SK-N-SH (cell line): ENCODE data around the gene PI3.

Source experiments
- CHD2 ChIP-seq: fragments of 150-350 bp; IDR thresholded peaks from 2 replicates; pipeline ENCODE4 v1.6.1; 2018; ENCODE audit warnings: low read length; ENCODE audit not compliant: partially characterized antibody
- EP300 ChIP-seq, 2 experiments: IDR thresholded peaks; 2 replicates each; pipeline versions ENCODE4 v1.4.0 to v1.6.1; 2012; ENCODE audit warnings: borderline replicate concordance in 1 of 2, low read depth in 1 of 2, low read length in 1 of 2
- EZH2phosphoT487 ChIP-seq: fragments of 200-600 bp; sonication (generic); IDR thresholded peaks from 2 replicates; pipeline ENCODE4 v1.6.1; 2017; ENCODE audit warnings: low read depth, mixed run types, mild to moderate bottlenecking, antibody characterized with exemption, moderate library complexity, borderline replicate concordance
- MXI1 ChIP-seq: IDR thresholded peaks from 2 replicates; pipeline ENCODE4 v1.6.1; 2012; ENCODE audit warnings: mild to moderate bottlenecking, low read depth, low read length, improper control_type of control experiment
- NRF1 ChIP-seq: IDR thresholded peaks from 2 replicates; pipeline ENCODE4 v1.6.1; 2012; ENCODE audit warnings: low read depth, mild to moderate bottlenecking, low read length
- RCOR1 ChIP-seq: fragments of 150-350 bp; IDR thresholded peaks from 2 replicates; pipeline ENCODE4 v1.6.1; 2017; ENCODE audit warnings: antibody characterized with exemption, low read length
- SMC3 ChIP-seq: IDR thresholded peaks from 2 replicates; pipeline ENCODE4 v1.6.1; 2012; ENCODE audit warnings: low read depth, low read length, improper control_type of control experiment
- TF ChIP-seq, protein P1 (sequence below): fragments of 200-600 bp; sonication (generic); IDR thresholded peaks from 2 replicates; pipeline ENCODE4 v1.6.1; 2017; ENCODE audit warnings: antibody characterized with exemption, mild to moderate bottlenecking, moderate library complexity
- TF ChIP-seq, protein P2 (sequence below): IDR thresholded peaks from 2 replicates; pipeline ENCODE4; 2012
- TF ChIP-seq, protein P3 (sequence below): IDR thresholded peaks from 2 replicates; pipeline ENCODE4 v1.6.1; 2012; ENCODE audit warnings: mild to moderate bottlenecking, low read depth, low read length, moderate library complexity

DNA sequence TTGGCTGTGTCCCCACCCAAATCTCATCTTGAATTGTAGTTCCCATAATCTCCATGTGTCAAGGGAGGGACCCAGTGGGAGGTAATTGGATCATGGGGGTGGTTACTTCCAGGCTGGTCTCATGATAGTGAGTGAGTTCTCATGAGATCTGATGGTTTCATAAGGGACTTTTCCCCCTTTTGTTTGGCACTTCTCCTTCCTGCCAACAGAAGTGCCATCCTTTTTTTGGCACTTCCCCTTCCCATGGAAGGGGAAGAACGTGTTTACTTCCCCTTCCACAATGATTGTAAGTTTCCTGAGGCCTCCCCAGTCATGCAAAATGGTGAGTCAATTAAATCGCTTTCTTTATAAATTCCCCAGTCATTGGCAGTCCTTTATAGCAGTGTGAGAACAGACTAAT, 18.0 kb upstream of the PI3 start:
- no peak for TF ChIP-seq EP300 (IDR thresholded peaks at IDR 0.05; ENCODE audit: borderline replicate concordance in 1 of 2, low read depth in 1 of 2, low read length in 1 of 2)
- TF ChIP-seq CHD2: no peak
- TF ChIP-seq, protein P1, sequence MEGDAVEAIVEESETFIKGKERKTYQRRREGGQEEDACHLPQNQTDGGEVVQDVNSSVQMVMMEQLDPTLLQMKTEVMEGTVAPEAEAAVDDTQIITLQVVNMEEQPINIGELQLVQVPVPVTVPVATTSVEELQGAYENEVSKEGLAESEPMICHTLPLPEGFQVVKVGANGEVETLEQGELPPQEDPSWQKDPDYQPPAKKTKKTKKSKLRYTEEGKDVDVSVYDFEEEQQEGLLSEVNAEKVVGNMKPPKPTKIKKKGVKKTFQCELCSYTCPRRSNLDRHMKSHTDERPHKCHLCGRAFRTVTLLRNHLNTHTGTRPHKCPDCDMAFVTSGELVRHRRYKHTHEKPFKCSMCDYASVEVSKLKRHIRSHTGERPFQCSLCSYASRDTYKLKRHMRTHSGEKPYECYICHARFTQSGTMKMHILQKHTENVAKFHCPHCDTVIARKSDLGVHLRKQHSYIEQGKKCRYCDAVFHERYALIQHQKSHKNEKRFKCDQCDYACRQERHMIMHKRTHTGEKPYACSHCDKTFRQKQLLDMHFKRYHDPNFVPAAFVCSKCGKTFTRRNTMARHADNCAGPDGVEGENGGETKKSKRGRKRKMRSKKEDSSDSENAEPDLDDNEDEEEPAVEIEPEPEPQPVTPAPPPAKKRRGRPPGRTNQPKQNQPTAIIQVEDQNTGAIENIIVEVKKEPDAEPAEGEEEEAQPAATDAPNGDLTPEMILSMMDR: no peak
- no peak for TF ChIP-seq RCOR1
- TF ChIP-seq NRF1: no peak
- TF ChIP-seq MXI1: no peak
- TF ChIP-seq, protein P2, sequence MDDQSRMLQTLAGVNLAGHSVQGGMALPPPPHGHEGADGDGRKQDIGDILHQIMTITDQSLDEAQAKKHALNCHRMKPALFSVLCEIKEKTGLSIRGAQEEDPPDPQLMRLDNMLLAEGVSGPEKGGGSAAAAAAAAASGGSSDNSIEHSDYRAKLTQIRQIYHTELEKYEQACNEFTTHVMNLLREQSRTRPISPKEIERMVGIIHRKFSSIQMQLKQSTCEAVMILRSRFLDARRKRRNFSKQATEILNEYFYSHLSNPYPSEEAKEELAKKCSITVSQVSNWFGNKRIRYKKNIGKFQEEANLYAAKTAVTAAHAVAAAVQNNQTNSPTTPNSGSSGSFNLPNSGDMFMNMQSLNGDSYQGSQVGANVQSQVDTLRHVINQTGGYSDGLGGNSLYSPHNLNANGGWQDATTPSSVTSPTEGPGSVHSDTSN: no peak
- TF ChIP-seq SMC3: no peak
- no peak for TF ChIP-seq EZH2phosphoT487
- TF ChIP-seq, protein P3, sequence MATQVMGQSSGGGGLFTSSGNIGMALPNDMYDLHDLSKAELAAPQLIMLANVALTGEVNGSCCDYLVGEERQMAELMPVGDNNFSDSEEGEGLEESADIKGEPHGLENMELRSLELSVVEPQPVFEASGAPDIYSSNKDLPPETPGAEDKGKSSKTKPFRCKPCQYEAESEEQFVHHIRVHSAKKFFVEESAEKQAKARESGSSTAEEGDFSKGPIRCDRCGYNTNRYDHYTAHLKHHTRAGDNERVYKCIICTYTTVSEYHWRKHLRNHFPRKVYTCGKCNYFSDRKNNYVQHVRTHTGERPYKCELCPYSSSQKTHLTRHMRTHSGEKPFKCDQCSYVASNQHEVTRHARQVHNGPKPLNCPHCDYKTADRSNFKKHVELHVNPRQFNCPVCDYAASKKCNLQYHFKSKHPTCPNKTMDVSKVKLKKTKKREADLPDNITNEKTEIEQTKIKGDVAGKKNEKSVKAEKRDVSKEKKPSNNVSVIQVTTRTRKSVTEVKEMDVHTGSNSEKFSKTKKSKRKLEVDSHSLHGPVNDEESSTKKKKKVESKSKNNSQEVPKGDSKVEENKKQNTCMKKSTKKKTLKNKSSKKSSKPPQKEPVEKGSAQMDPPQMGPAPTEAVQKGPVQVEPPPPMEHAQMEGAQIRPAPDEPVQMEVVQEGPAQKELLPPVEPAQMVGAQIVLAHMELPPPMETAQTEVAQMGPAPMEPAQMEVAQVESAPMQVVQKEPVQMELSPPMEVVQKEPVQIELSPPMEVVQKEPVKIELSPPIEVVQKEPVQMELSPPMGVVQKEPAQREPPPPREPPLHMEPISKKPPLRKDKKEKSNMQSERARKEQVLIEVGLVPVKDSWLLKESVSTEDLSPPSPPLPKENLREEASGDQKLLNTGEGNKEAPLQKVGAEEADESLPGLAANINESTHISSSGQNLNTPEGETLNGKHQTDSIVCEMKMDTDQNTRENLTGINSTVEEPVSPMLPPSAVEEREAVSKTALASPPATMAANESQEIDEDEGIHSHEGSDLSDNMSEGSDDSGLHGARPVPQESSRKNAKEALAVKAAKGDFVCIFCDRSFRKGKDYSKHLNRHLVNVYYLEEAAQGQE: no peak
